ENCODE results near the gene VSTM2B.

The VSTM2B gene

DNA sequence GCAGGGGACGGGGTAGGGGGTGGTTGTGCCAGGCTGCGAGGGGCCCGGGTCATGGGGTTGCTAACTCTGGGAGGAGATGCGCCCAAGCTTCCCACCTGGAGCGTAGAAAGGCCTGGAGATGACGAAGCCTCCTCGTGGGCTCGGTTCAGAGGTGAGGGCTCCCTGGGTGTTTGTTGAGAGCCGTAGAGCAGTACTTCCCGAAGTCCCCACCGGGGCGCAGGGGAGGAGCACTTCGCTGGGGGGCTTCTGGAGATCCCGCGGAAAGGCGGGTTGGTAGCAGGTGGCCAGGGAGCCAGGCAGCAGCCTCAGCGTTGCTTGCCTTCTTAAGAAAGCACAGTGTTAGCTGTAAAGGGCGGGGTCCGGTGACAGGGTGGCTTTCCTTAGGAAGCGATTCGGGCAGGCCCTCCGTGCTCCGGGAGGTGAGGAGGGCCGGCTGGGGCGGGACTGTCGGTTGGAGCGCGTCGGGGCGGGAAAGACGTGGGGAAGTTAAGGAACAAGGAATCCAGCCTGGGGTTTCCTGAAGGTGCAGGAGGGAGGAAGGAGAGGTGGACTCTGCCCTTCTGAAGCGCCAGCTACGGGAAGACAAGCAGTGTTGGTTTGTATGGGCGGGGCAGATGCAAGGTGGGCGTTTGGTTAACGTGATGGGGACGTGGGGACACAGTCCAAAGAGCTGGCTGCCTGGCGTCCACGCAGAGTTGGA is 3.3 kb downstream of the VSTM2B start:
- DNase-seq (ENCODE audit: extremely low read depth, low read depth) = no peak

DNA sequence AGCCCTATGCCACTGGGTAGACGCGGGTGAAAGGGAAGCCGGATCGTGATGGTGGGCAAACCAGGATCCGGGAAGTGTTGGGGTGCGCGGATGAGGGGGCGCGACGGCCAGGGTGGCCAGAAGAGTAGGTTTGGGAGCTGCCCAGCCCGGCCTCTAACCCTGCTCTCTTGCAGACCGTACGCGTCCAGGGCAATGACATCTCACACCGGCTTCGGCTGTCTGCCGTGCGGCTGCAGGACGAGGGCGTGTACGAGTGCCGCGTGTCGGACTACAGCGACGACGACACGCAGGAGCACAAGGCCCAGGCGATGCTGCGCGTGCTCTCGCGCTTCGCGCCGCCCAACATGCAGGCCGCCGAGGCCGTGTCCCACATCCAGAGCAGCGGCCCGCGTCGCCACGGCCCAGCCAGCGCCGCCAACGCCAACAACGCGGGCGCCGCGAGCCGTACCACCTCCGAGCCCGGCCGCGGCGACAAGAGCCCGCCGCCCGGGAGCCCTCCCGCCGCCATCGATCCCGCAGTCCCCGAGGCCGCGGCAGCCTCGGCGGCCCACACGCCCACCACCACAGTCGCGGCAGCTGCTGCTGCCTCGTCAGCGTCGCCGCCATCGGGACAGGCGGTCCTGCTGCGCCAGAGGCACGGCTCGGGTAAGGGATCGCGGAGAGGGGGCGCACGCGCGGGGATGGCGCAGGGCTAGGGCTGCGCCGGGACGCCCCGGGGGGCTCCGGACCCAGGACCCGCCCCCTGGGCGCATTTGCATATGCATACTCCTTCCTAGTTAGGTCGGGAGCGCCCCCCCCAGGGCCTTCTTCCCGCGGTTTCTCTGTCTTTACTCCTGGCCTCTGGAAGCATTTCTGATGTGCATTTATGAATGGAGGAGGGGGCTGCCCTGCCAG is 4.1 kb downstream of the VSTM2B start:
- TF ChIP-seq, protein P1, sequence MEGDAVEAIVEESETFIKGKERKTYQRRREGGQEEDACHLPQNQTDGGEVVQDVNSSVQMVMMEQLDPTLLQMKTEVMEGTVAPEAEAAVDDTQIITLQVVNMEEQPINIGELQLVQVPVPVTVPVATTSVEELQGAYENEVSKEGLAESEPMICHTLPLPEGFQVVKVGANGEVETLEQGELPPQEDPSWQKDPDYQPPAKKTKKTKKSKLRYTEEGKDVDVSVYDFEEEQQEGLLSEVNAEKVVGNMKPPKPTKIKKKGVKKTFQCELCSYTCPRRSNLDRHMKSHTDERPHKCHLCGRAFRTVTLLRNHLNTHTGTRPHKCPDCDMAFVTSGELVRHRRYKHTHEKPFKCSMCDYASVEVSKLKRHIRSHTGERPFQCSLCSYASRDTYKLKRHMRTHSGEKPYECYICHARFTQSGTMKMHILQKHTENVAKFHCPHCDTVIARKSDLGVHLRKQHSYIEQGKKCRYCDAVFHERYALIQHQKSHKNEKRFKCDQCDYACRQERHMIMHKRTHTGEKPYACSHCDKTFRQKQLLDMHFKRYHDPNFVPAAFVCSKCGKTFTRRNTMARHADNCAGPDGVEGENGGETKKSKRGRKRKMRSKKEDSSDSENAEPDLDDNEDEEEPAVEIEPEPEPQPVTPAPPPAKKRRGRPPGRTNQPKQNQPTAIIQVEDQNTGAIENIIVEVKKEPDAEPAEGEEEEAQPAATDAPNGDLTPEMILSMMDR (IDR thresholded peaks at IDR 0.05; ENCODE audit: low read depth, low read length) = no peak
- no peak for DNase-seq (ENCODE audit: extremely low read depth, low read depth)

More for the DNA sequence above, 3.3 kb downstream of the VSTM2B start:
- TF ChIP-seq, protein P1 (IDR thresholded peaks at IDR 0.05; ENCODE audit: low read depth, low read length) = no peak

DNA sequence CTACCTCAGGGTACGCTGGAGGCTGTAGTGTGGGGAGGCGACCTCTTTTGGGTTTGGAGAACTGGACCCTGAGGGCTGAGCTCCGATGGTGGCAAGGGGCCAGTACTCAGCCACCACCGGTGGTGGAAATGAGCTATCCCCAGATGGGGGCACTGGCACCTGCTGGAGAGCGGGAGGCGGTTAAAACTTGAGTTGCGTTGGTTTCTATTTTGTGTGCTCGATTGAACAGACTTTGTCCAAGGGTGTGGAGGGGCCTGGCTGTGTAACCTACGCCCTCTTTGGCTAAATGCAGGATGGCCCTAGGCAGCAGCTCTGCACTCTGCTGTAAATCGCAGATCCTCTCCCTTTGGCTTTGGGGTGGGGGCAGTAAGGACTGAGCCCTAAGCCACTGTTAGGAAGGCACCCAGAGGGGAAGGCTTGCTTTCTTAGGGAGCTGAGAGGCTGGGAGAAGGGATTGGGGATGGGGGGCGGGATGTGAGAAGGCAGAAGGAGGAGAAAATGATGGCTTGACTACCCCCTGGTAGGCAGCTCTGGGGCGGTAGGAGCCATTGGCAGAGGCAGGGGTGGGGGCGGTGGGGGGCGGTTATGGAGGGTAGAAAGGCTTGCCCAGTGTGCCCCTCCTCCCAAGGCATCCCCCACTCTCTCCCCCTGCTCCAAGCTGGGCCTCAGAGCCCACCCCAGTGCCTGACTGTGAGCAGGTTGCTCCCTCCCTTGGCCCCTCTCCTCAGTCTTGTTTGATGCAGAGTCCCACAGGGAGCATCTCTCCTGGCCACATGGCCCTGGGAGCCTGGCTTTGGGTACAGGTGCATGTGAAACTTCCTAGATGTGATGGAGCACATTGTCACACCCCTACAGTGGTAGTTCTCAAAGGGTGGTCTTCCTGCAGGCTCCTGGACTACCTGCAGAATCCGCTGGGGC is 5.0 kb downstream of the VSTM2B start:
- no peak for DNase-seq (ENCODE audit: extremely low read depth, low read depth)

DNA sequence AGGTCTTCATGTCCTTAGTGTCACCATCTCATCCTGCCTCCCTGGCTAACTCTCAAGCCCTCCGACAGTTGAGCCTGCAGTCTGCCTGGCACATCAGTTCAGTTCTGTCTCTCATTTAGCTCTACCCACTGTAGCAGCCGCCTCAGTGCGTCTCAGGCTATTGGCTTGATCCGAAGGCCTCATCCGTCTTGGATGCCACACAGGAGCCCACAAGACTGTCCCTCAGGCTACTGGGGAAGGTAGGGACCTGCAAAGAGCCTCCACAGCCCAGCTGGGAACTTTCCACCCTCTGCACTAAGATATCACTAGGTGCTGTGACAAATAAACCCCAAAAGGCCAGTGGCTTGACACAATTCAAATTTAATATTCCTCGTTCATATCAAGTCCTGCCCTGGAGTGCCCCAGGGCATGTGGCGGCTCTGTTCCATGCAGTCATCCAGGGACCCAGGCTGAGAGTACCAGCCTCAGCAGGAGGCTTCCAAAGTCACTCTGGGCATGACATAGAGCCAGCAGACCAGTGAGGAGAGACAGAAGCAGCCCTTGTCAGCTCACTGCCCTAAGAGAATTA is 5.7 kb downstream of the VSTM2B start:
- TF ChIP-seq, protein P1 (IDR thresholded peaks at IDR 0.05; ENCODE audit: low read depth, low read length) = no peak
- DNase-seq (ENCODE audit: extremely low read depth, low read depth) = no peak

More for the DNA sequence above, 5.0 kb downstream of the VSTM2B start:
- TF ChIP-seq, protein P1 (IDR thresholded peaks at IDR 0.05; ENCODE audit: low read depth, low read length) = no peak

DNA sequence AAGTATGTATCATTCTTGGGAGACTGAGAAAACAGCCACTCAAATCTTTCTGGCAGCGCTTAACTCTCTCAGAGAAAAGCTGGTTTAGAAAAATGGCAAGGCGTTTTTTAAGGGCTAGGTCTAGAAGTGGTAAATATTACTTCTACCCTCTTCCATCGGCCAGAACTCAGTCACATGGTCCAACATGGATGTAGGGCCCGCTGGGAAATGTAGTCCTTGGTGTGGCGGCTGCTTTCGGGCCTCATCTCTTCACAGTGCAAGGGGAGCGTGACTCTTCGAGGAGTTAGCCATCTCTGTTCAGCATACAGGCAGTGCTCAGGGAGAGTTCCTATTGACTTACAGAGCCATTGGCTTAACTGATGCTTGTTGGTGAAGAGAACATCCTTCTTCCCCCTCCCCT is 6.3 kb downstream of the VSTM2B start:
- no peak for DNase-seq (ENCODE audit: extremely low read depth, low read depth)
- TF ChIP-seq, protein P1 (IDR thresholded peaks at IDR 0.05; ENCODE audit: low read depth, low read length) = no peak

DNA sequence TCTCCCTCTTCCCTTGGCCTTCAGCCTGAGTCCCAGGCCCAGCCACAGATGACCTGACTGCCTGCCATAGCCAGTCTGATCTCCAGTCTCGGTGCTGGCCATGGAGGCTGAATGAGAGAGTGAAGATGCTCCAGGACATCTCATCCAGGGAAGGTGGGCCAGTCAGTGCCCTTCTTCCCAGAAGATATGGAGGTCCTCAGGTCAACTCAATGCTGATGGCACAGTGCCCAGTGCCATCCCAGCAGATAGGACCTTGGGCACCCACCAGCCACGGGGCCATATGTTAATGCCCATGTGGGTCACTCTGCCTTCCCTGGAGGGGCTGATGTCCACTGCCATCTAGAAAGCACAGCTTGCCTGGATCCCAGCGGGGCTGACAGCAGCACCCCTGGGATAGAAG is 7.2 kb downstream of the VSTM2B start:
- DNase-seq (ENCODE audit: extremely low read depth, low read depth) = no peak

More for the DNA sequence above, 7.2 kb downstream of the VSTM2B start:
- TF ChIP-seq, protein P1 (IDR thresholded peaks at IDR 0.05; ENCODE audit: low read depth, low read length) = no peak

Data from AG09319 (cell line).